Stimulated activated CD4-positive, alpha-beta T cell treated with anti-CD3 and anti-CD28 coated beads, Interleukin-1b, Interleukin-23, amount 100 ng/mL, for 1 hour (primary cell): ENCODE measurements around the gene TEC.
"Not testable (repeated sequence)": the region's sequence is repeated elsewhere in the genome, so short reads cannot be mapped to it uniquely, and the experiment has no call there.

Source experiments
- DNase-seq, 2 donors: peaks; one replicate each; pipeline ENCODE4 v3.0.0-alpha.2; 2020; ENCODE audit warnings: low read depth in 2 of 2

Gene TEC

GRCh38 chr4:48167538-48168263 is 101.9 kb downstream of the TEC start:
- DNase-seq: no peak

GRCh38 chr4:48164561-48164960 is 105.1 kb downstream of the TEC start:
- DNase-seq: not testable (repeated sequence)

GRCh38 chr4:48163746-48164145 is 105.9 kb downstream of the TEC start:
- no peak for DNase-seq

GRCh38 chr4:48162162-48162561 is 107.5 kb downstream of the TEC start:
- no peak for DNase-seq

GRCh38 chr4:48157271-48157670 is 112.4 kb downstream of the TEC start:
- no peak for DNase-seq

GRCh38 chr4:48156423-48156822 is 113.2 kb downstream of the TEC start:
- no peak for DNase-seq

GRCh38 chr4:48153791-48154550 is 115.7 kb downstream of the TEC start:
- no peak for DNase-seq

GRCh38 chr4:48152259-48152658 is 117.4 kb downstream of the TEC start:
- DNase-seq: no peak

- DNase-seq: no peak
These were observed 119.7 kb downstream of the TEC start for GRCh38 chr4:48149827-48150370.

- no peak for DNase-seq
These were observed 122.0 kb downstream of the TEC start for GRCh38 chr4:48147621-48148020.

- no peak for DNase-seq
These were observed 128.6 kb downstream of the TEC start for GRCh38 chr4:48141048-48141447.

- DNase-seq: no peak
These were observed 129.9 kb downstream of the TEC start for GRCh38 chr4:48139691-48140090.

GRCh38 chr4:48138936-48139335 is 130.7 kb downstream of the TEC start:
- DNase-seq: peak in 1 of 2 donors; percentile 9

GRCh38 chr4:48138511-48138910 is 131.1 kb downstream of the TEC start:
- no peak for DNase-seq

- DNase-seq: no peak
These were observed 131.8 kb downstream of the TEC start for GRCh38 chr4:48137846-48138245.

- DNase-seq: no peak
These were observed 135.6 kb downstream of the TEC start, which contains the start of gene TXK for GRCh38 chr4:48134081-48134480. Gene TXK, minus strand, starts transcription at chr4:48134250. Its CDS starts 80 bp downstream, at chr4:48134170.

GRCh38 chr4:48133669-48134068 is 136.0 kb downstream of the TEC start:
- DNase-seq: no peak

GRCh38 chr4:48131736-48132135 is 137.9 kb downstream of the TEC start:
- no peak for DNase-seq

- DNase-seq: no peak
These were observed 139.5 kb downstream of the TEC start for GRCh38 chr4:48130100-48130499.

- DNase-seq: no peak
These were observed 140.2 kb downstream of the TEC start for GRCh38 chr4:48129307-48130014.

GRCh38 chr4:48127682-48128404 is 141.8 kb downstream of the TEC start:
- peak; percentile 37 to 40 for DNase-seq

- DNase-seq: no peak
These were observed 142.4 kb downstream of the TEC start for GRCh38 chr4:48127231-48127630.
